Liver (tissue), 3 donors: Measurements from ENCODE around the gene CMC1.

Source experiments
- FOXA1 ChIP-seq: IDR thresholded peaks from 2 replicates; pipeline ENCODE4 v1.6.1; 2016; ENCODE audit warnings: antibody characterized with exemption
- GABPA ChIP-seq, 2 donors: IDR thresholded peaks in 1 of 2; conservative IDR thresholded peaks in 1 of 2; 2 replicates each; pipeline ENCODE4 v1.6.1; 2016; ENCODE audit warnings: antibody characterized with exemption in 2 of 2, mild to moderate bottlenecking in 1 of 2, moderate library complexity in 1 of 2
- RAD21 ChIP-seq, 2 donors: IDR thresholded peaks; 2 replicates each; pipeline ENCODE4 v1.6.1; 2016; ENCODE audit warnings: antibody characterized with exemption in 2 of 2, mild to moderate bottlenecking in 2 of 2
- YY1 ChIP-seq: IDR thresholded peaks from 2 replicates; pipeline ENCODE4 v1.6.1; 2016; ENCODE audit warnings: antibody characterized with exemption, mild to moderate bottlenecking
- TF ChIP-seq, protein P1 (sequence below): fragments of 150-350 bp; IDR thresholded peaks from 2 replicates; pipeline ENCODE4 v1.5.1; 2017; ENCODE audit warnings: improper control_type of control experiment, low read depth, low read length; ENCODE audit not compliant: missing input control
- TF ChIP-seq, protein P2 (sequence below): IDR thresholded peaks from 2 replicates; pipeline ENCODE4 v1.6.1; 2016; ENCODE audit warnings: antibody characterized with exemption, mild to moderate bottlenecking
- donor health status: healthy.
- donor health status: healthy.

DNA sequence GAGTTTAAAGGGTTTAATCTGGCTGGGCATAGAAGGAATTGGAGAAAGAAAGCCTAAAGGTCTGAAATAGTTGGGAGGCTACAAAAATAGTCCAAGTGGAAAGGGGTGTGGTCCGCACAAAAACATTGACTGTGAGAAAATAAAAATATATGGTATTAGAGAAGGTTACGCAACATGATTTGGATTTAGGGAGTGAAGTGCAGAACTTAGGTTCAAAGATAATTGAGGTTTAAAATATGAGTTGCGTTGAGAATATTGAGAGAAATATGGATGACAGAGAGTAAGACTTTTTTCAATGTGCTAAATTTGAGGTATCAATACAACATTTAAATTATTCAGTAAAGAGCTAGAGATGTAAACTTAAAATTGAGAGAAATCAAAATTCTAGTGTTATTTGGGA is 15.4 kb upstream of the CMC1 start:
- TF ChIP-seq, protein P1, sequence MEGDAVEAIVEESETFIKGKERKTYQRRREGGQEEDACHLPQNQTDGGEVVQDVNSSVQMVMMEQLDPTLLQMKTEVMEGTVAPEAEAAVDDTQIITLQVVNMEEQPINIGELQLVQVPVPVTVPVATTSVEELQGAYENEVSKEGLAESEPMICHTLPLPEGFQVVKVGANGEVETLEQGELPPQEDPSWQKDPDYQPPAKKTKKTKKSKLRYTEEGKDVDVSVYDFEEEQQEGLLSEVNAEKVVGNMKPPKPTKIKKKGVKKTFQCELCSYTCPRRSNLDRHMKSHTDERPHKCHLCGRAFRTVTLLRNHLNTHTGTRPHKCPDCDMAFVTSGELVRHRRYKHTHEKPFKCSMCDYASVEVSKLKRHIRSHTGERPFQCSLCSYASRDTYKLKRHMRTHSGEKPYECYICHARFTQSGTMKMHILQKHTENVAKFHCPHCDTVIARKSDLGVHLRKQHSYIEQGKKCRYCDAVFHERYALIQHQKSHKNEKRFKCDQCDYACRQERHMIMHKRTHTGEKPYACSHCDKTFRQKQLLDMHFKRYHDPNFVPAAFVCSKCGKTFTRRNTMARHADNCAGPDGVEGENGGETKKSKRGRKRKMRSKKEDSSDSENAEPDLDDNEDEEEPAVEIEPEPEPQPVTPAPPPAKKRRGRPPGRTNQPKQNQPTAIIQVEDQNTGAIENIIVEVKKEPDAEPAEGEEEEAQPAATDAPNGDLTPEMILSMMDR: no peak
- TF ChIP-seq FOXA1 (no peak), YY1 (no peak), GABPA (IDR thresholded peaks at IDR 0.05 in 1 of 2, conservative IDR thresholded peaks at IDR 0.05 in 1 of 2) (no peak), RAD21 (IDR thresholded peaks at IDR 0.05) (no peak)
- TF ChIP-seq, protein P2, sequence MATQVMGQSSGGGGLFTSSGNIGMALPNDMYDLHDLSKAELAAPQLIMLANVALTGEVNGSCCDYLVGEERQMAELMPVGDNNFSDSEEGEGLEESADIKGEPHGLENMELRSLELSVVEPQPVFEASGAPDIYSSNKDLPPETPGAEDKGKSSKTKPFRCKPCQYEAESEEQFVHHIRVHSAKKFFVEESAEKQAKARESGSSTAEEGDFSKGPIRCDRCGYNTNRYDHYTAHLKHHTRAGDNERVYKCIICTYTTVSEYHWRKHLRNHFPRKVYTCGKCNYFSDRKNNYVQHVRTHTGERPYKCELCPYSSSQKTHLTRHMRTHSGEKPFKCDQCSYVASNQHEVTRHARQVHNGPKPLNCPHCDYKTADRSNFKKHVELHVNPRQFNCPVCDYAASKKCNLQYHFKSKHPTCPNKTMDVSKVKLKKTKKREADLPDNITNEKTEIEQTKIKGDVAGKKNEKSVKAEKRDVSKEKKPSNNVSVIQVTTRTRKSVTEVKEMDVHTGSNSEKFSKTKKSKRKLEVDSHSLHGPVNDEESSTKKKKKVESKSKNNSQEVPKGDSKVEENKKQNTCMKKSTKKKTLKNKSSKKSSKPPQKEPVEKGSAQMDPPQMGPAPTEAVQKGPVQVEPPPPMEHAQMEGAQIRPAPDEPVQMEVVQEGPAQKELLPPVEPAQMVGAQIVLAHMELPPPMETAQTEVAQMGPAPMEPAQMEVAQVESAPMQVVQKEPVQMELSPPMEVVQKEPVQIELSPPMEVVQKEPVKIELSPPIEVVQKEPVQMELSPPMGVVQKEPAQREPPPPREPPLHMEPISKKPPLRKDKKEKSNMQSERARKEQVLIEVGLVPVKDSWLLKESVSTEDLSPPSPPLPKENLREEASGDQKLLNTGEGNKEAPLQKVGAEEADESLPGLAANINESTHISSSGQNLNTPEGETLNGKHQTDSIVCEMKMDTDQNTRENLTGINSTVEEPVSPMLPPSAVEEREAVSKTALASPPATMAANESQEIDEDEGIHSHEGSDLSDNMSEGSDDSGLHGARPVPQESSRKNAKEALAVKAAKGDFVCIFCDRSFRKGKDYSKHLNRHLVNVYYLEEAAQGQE: no peak
